ENCODE measurements around the gene ZDHHC14. TPM values are rescaled to one million over a fixed set of nuclear protein-coding genes. Genes with fewer than 3 reads are reported as not detected.

ZDHHC14 gene
- total RNA-seq, 2 experiments from 2014 or later, result 1.7 to 2.5 TPM

DNA sequence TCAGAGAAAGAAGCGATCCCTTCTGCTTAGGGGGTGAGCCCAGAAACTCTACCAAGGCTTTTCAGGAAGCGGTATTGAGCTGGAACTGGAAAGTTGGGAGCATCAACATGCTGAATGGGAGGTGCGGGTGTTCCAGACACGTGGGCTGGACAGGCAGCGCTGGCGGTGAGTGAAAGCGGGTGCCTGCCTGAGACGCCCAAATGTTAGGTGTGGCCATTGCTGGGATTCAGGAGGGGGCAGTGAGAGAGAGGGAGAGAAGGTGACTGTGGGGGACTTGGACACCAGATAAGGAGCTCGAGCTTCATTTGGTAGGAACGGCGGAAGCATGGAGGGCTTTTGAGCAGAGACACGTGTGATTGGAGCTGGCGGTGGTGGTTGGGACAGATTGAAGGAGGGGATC is 157.7 kb downstream of the ZDHHC14 start:
- no peak overlapping the region for H3K27ac Mint-ChIP-seq
- no peaks in the 10 kb centered on the region for H3K36me3 Mint-ChIP-seq (ENCODE audit: low read depth)
- H3K4me1 Mint-ChIP-seq (ENCODE audit: low read depth), result peaks cover 38% of the 10 kb centered on the region
- ChIA-PET POLR2A (interaction anchor here (0.7 to 1.2 kb wide), 3 partner anchors 11 to 110 kb away, joined by 3 read pairs; no protein-coding TSS in a partner anchor), CTCF (no interaction called here)
- H3K27me3 Mint-ChIP-seq, result no peaks in the 10 kb centered on the region
- H3K4me3 Mint-ChIP-seq, result no peak overlapping the region
- TF ChIP-seq, protein P1, sequence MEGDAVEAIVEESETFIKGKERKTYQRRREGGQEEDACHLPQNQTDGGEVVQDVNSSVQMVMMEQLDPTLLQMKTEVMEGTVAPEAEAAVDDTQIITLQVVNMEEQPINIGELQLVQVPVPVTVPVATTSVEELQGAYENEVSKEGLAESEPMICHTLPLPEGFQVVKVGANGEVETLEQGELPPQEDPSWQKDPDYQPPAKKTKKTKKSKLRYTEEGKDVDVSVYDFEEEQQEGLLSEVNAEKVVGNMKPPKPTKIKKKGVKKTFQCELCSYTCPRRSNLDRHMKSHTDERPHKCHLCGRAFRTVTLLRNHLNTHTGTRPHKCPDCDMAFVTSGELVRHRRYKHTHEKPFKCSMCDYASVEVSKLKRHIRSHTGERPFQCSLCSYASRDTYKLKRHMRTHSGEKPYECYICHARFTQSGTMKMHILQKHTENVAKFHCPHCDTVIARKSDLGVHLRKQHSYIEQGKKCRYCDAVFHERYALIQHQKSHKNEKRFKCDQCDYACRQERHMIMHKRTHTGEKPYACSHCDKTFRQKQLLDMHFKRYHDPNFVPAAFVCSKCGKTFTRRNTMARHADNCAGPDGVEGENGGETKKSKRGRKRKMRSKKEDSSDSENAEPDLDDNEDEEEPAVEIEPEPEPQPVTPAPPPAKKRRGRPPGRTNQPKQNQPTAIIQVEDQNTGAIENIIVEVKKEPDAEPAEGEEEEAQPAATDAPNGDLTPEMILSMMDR (IDR thresholded peaks at IDR 0.05), result no peak
- DNase-seq (no peak), ATAC-seq (no peak)
- no peaks in the 10 kb centered on the region for H3K9me3 Mint-ChIP-seq
- intact Hi-C loops (cut with micrococcal nuclease), result no loop called here

DNA sequence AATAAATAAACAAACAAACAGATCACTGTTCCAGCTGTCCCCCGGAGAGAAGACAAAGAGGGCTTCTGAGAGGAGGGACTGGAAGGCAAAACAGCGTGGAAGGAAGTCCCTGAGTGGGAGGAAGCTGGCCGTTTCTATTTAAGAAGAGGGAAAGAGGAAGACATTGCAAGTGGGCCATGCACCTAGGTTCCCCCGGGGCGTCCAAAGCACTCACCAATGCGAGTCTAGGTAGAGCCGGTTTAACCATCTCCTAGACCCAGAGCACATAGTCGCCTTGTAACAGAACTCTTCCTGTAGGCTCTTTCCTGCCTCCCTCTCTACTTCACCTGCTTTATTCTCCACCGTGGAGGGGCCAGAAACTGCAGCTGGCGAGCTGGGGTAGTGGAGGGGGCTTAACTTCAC is 158.4 kb downstream of the ZDHHC14 start:
- ChIA-PET POLR2A (no interaction called here), CTCF (no interaction called here)
- peaks cover 38% of the 10 kb centered on the region for H3K4me1 Mint-ChIP-seq (ENCODE audit: low read depth)
- TF ChIP-seq, protein P1 (IDR thresholded peaks at IDR 0.05), result no peak
- H3K27ac Mint-ChIP-seq, result peak overlapping the region; percentile 13
- no peaks in the 10 kb centered on the region for H3K9me3 Mint-ChIP-seq
- ATAC-seq (no peak), DNase-seq (no peak)
- no peaks in the 10 kb centered on the region for H3K36me3 Mint-ChIP-seq (ENCODE audit: low read depth)
- H3K27me3 Mint-ChIP-seq, result no peaks in the 10 kb centered on the region
- no peak overlapping the region for H3K4me3 Mint-ChIP-seq
- intact Hi-C loops (cut with micrococcal nuclease), result no loop called here

- Mint-ChIP-seq H3K4me1 (ENCODE audit: low read depth) (peaks cover 33% of the 10 kb centered on the region), H3K36me3 (ENCODE audit: low read depth) (no peaks in the 10 kb centered on the region), H3K27ac (peak overlapping the region; percentile 13), H3K4me3 (no peak overlapping the region), H3K27me3 (no peaks in the 10 kb centered on the region), H3K9me3 (peaks cover 3% of the 10 kb centered on the region)
- POLR2A ChIA-PET, result interaction anchor here (1.2 kb wide), 1 partner anchor 12 kb away, joined by 3 read pairs; no protein-coding TSS in a partner anchor
- CTCF ChIA-PET, result no interaction called here
- DNase-seq (no peak), ATAC-seq (no peak)
- TF ChIP-seq, protein P1 (IDR thresholded peaks at IDR 0.05), result no peak
- intact Hi-C loops (cut with micrococcal nuclease), result no loop called here
Measured at GRCh38 chr6:157539900-157540752, 159.1 kb downstream of the ZDHHC14 start.

DNA sequence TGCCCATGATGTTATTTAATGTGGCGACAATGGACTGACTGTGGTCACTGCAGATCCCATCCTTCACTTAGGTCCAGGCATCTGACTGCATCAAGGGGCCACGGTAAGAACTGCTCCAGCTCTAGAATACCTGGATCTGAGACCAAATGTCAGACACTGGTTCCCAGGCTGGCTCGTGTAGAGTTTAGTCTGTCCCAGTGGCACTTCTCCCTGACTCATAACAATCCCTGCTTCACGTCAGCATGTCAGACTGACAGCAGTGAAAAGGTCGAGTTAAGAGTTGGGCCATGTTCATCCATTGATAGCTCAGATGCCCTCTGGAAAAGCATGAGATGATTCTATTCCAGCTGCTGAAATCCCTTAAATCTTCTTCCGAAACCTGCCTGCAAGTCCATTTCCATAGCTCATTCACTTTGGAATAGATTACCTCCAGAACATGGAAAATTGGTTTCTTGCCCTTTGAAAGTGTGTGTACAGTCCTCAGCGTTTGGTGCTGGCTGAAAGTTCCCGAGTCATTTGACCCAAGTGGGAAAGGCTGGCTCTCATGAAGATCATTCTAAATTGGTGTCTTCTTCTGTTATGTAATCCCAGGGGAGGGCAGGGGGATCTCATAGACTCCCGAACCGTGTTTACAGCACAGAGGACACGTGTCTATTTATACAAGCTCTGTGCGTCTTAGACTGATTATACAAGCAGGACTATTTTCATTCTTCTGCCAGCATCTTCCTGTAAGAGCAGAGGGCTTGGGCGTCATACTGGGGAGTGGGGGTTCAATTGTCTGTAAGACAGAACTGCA is 160.8 kb downstream of the ZDHHC14 start:
- TF ChIP-seq, protein P1 (IDR thresholded peaks at IDR 0.05), result no peak
- intact Hi-C loops (cut with micrococcal nuclease), result no loop called here
- Mint-ChIP-seq H3K4me1 (ENCODE audit: low read depth) (peaks cover 18% of the 10 kb centered on the region), H3K9me3 (peaks cover 3% of the 10 kb centered on the region), H3K4me3 (no peak overlapping the region), H3K27me3 (no peaks in the 10 kb centered on the region), H3K27ac (no peak overlapping the region), H3K36me3 (ENCODE audit: low read depth) (no peaks in the 10 kb centered on the region)
- DNase-seq, result no peak
- ChIA-PET CTCF (interaction anchor here (1.3 to 1.6 kb wide), 3 partner anchors 8 to 24 kb away, joined by 3 read pairs; no protein-coding TSS in a partner anchor), POLR2A (interaction anchor here (1.1 kb wide), 1 partner anchor 12 kb away, joined by 5 read pairs; no protein-coding TSS in a partner anchor)
- ATAC-seq, result no peak

Data from activated CD8-positive, alpha-beta T cell treated with anti-CD3 and anti-CD28 coated beads for 36 hours (primary cell).